K562 (cell line): Measurements from ENCODE around the gene CNIH1. TPM values are rescaled to one million over a fixed set of nuclear protein-coding genes. Genes with fewer than 3 reads are reported as not detected.

Experiments
- ATAC-seq: fragments of 200-7000 bp; cut with Tn5 transposase; 3 replicates; pipeline ENCODE4 v1.9.1; 2020; ENCODE audit warnings: moderate library complexity
- BruUV-seq: library from RNA; stranded (reverse); fragments of 400-500 nt; replicated peaks from 2 replicates; lab custom pipeline; 2021; lab: Mats Ljungman, UMichigan
- CTCF ChIA-PET: fragments of 300-600 bp; formaldehyde crosslinking; extraction: SDS; loops from one replicate; lab custom pipeline; 2021; ENCODE audit warnings: low intra/inter-chr PET ratio; lab: Yijun Ruan, JAX
- POLR2A ChIA-PET: fragments of 300-600, 350-650 bp; sonication (Branson Sonifier 250); formaldehyde crosslinking; extraction: SDS; loops from one replicate; lab custom pipeline; 2021; ENCODE audit warnings: antibody characterized with exemption, inconsistent platforms; lab: Yijun Ruan, JAX
- DNase-seq, 4 experiments: peaks; one replicate each; pipeline versions ENCODE4 v3.0.0 to v3.0.0-alpha.2; 2011 to 2018; ENCODE audit warnings: low spot score in 3 of 4, mixed read lengths in 3 of 4; ENCODE audit errors: extremely low read depth in 1 of 4
- FAIRE-seq: peaks from 2 replicates; lab custom pipeline; 2011; peaks lifted over from hg19 to GRCh38; lab: Jason Lieb, UNC
- H2AFZ ChIP-seq: 2 replicates; pipeline ENCODE4 v1.6.0; 2011; ENCODE audit warnings: low read depth, low read length, control low read depth, inconsistent platforms
- H3K27ac ChIP-seq: fragments of 200-600 bp; 3 replicates; pipeline ENCODE4 v1.8.0; 2011; ENCODE audit warnings: low read depth, mild to moderate bottlenecking, control low read depth, inconsistent platforms, low read length, moderate library complexity, mixed read lengths; ENCODE audit errors: extremely low read depth
- H3K27me3 ChIP-seq, 2 experiments: fragments of 300-600 bp in 1 of 2; 2 replicates in 1 of 2; 3 replicates in 1 of 2; pipeline versions ENCODE4 v1.6.0 to v1.8.0; 2011; ENCODE audit warnings: inconsistent platforms in 2 of 2, low read length in 2 of 2, mild to moderate bottlenecking in 1 of 2, mixed read lengths in 1 of 2, moderate library complexity in 1 of 2; ENCODE audit not compliant: control insufficient read depth in 2 of 2, insufficient read depth in 2 of 2
- H3K36me3 ChIP-seq: fragments of 300-600 bp; 3 replicates; pipeline ENCODE4 v1.8.0; 2011; ENCODE audit warnings: mild to moderate bottlenecking, low read length, inconsistent platforms; ENCODE audit not compliant: control insufficient read depth, insufficient read depth
- H3K4me1 ChIP-seq, 2 experiments: fragments of 200-600 bp in 1 of 2; replicated peaks in 1 of 2; 2 replicates in 1 of 2; 3 replicates in 1 of 2; pipeline versions ENCODE4 v1.5.1 to v1.8.0; 2011; ENCODE audit warnings: inconsistent platforms in 2 of 2, low read length in 2 of 2, mild to moderate bottlenecking in 1 of 2, mixed read lengths in 1 of 2, moderate library complexity in 1 of 2; ENCODE audit not compliant: control insufficient read depth in 2 of 2, insufficient read depth in 2 of 2
- H3K4me2 ChIP-seq: 2 replicates; pipeline ENCODE4 v1.6.1; 2011; ENCODE audit warnings: low read length, control low read depth, inconsistent platforms, mixed read lengths; ENCODE audit not compliant: insufficient read depth
- H3K4me3 ChIP-seq: fragments of 200-600 bp; sonication (generic), shearing (Covaris generic); 2 replicates; pipeline ENCODE4 v1.5.1; 2016; ENCODE audit warnings: control low read depth, inconsistent platforms
- H3K79me2 ChIP-seq: fragments of 200-600 bp; 3 replicates; pipeline ENCODE4 v1.8.0; 2011; ENCODE audit warnings: low read length, inconsistent platforms; ENCODE audit not compliant: control insufficient read depth, insufficient read depth
- H3K9ac ChIP-seq, 2 experiments: 2 replicates each; pipeline versions ENCODE4 v1.6.0 to v1.6.1; 2011; ENCODE audit warnings: low read depth in 2 of 2, low read length in 2 of 2, control low read depth in 1 of 2, inconsistent platforms in 1 of 2, mild to moderate bottlenecking in 1 of 2, mixed read lengths in 1 of 2; ENCODE audit not compliant: insufficient read depth in 1 of 2
- H3K9me1 ChIP-seq: one replicate; pipeline ENCODE4 v1.6.0; 2011; ENCODE audit warnings: inconsistent platforms, mild to moderate bottlenecking, low read length, moderate library complexity; ENCODE audit not compliant: control insufficient read depth, insufficient read depth
- H3K9me3 ChIP-seq: replicated peaks from 2 replicates; pipeline ENCODE4 v1.5.1; 2011; ENCODE audit warnings: low read depth, low read length, inconsistent platforms; ENCODE audit not compliant: control insufficient read depth, insufficient read depth
- H4K20me1 ChIP-seq: replicated peaks from 2 replicates; pipeline ENCODE4 v1.6.1; 2011; ENCODE audit warnings: low read length, inconsistent platforms, mixed read lengths; ENCODE audit not compliant: control insufficient read depth, insufficient read depth
- ATF2 ChIP-seq: sonication (generic); formaldehyde crosslinking; IDR thresholded peaks from 2 replicates; pipeline ENCODE4 v1.8.1; 2022; ENCODE audit warnings: missing genetic modification reagents
- CBFB ChIP-seq: sonication (generic); formaldehyde crosslinking; IDR thresholded peaks from 2 replicates; pipeline ENCODE4 v1.4.0; 2020; ENCODE audit warnings: mild to moderate bottlenecking, missing genetic modification reagents
- CEBPG ChIP-seq, 3 experiments: fragments of 200-800 bp in 1 of 3; sonication (Bioruptor generic) in 1 of 3; sonication (generic) in 1 of 3; formaldehyde crosslinking in 1 of 3; IDR thresholded peaks in 2 of 3; conservative IDR thresholded peaks in 1 of 3; 2 replicates each; pipeline versions ENCODE4 v1.6.1 to v1.8.0; 2016 to 2022; ENCODE audit warnings: missing compliant biosample characterization in 2 of 3, missing genetic modification characterization in 2 of 3, mild to moderate bottlenecking in 1 of 3, missing genetic modification reagents in 1 of 3
- CTBP1 ChIP-seq: fragments of 450-650 bp; IDR thresholded peaks from 2 replicates; pipeline ENCODE4 v1.6.1; 2016; ENCODE audit warnings: borderline replicate concordance
- FOS ChIP-seq: IDR thresholded peaks from 3 replicates; pipeline ENCODE4 v1.6.1; 2011; ENCODE audit not compliant: insufficient read length; ENCODE audit errors: extremely low read depth
- MYBL2 ChIP-seq, 2 experiments: fragments of 450-650 bp in 1 of 2; sonication (generic) in 1 of 2; formaldehyde crosslinking in 1 of 2; IDR thresholded peaks; 2 replicates each; pipeline versions ENCODE4 v1.6.1 to v1.8.1; 2017 to 2022; ENCODE audit warnings: borderline replicate concordance in 1 of 2, inconsistent platforms in 1 of 2, low read depth in 1 of 2, mild to moderate bottlenecking in 1 of 2, missing genetic modification reagents in 1 of 2, moderate library complexity in 1 of 2
- NFXL1 ChIP-seq: fragments of 450-650 bp; formaldehyde crosslinking; IDR thresholded peaks from 2 replicates; pipeline ENCODE4 v1.4.0; 2021; ENCODE audit warnings: mild to moderate bottlenecking
- TCF3 ChIP-seq: sonication (generic); formaldehyde crosslinking; IDR thresholded peaks from 2 replicates; pipeline ENCODE4 v1.4.0; 2020; ENCODE audit warnings: mild to moderate bottlenecking, missing genetic modification reagents
- U2AF1 ChIP-seq: fragments of 200-400 bp; formaldehyde crosslinking; optimal IDR thresholded peaks from 2 replicates; pipeline ENCODE3; 2017; ENCODE audit warnings: mild to moderate bottlenecking, low read depth, low read length, moderate library complexity
- ZNF146 ChIP-seq: IDR thresholded peaks from one replicate; pipeline ENCODE4 v1.6.1; 2018; ENCODE audit warnings: missing compliant biosample characterization; ENCODE audit not compliant: unreplicated experiment
- ZNF347 ChIP-seq: fragments of 450-650 bp; formaldehyde crosslinking; IDR thresholded peaks from 2 replicates; pipeline ENCODE4 v1.4.0; 2020; ENCODE audit warnings: low read depth, mild to moderate bottlenecking, moderate library complexity
- ZNF695 ChIP-seq: fragments of 450-650 bp; formaldehyde crosslinking; IDR thresholded peaks from 2 replicates; pipeline ENCODE4 v1.4.0; 2020; ENCODE audit warnings: mild to moderate bottlenecking, moderate library complexity
- WGBS: fragments of 100-300 bp; shearing (Covaris generic); methylation state at CpG from one replicate; pipeline ENCODE4 v1.1.6; 2016; ENCODE audit warnings: low coverage, mixed read lengths; ENCODE audit not compliant: insufficient coverage; ENCODE audit errors: missing lambda C conversion rate; 5-methylcytosine and 5-hydroxymethylcytosine counted together
- in situ Hi-C: fragments of 300-500 bp; cut with MboI; formaldehyde crosslinking; loops from 4 replicates; pipeline ENCODE4 v1.15.0; 2018; ENCODE audit warnings: inconsistent platforms, mixed read lengths
- intact Hi-C: fragments of 100-400 bp; cut with micrococcal nuclease; formaldehyde crosslinking; loops from 2 replicates; pipeline ENCODE4 v1.14.2; 2022
- polyA plus RNA-seq, 8 experiments: library from polyadenylated mRNA; depleted of rRNA in 4 of 8; stranded (reverse) in 5 of 8; unstranded in 3 of 8; fragments of >200 nt; fragmentation: Nextera tagmentation in 2 of 8; fragmentation: Illumina TruSeq in 1 of 8; extraction: Ambion mirVana in 2 of 8; extraction: Trizol in 1 of 8; gene quantifications; 2 replicates each; pipeline versions ENCODE4 v1.2.1 to v1.2.3, GENCODE V29; 2011 to 2014; ENCODE audit warnings: inconsistent platforms in 1 of 8, missing spikeins in 1 of 8
- total RNA-seq, 7 experiments: library from RNA; depleted of rRNA in 6 of 7; stranded (reverse); fragments of >200 nt in 6 of 7; fragmentation: Illumina TruSeq in 2 of 7; extraction: Trizol in 2 of 7; gene quantifications; 2 replicates each; pipeline versions ENCODE4 v1.2.1 to v1.2.3, GENCODE V29; 2011 to 2021; ENCODE audit warnings: low replicate concordance in 1 of 7
- TF ChIP-seq, protein P1 (sequence below): fragments of 250-450 bp; sonication (Bioruptor Pico); IDR thresholded peaks from 2 replicates; pipeline ENCODE4 v1.5.0; 2022; ENCODE audit warnings: mild to moderate bottlenecking
- TF ChIP-seq, protein P2 (sequence below): sonication (generic); formaldehyde crosslinking; IDR thresholded peaks from 2 replicates; pipeline ENCODE4 v1.8.1; 2023; ENCODE audit warnings: mild to moderate bottlenecking, missing genetic modification reagents, moderate library complexity

The CNIH1 gene
- total and polyA plus RNA-seq, 9 of the 15 experiments (the other 6 are each of a cell fraction or from before 2014, with no cell fraction given) = 13.9 to 283 (median 77.3) TPM

GRCh38 chr14:54396493-54397335 lies 44.5 kb downstream of the CNIH1 start, which contains the start of gene CDKN3:
CDKN3 (plus strand) TSS chr14:54397007; CDS start chr14:54397069, 62 bp downstream.
- Histone ChIP-seq H3K79me2 (peaks cover 13% of the 10 kb centered on the region), H3K9me3 (no peaks in the 10 kb centered on the region), H3K9ac (peak within 1 kb of the TSS; percentile 85 to 99), H3K27ac (peak within 1 kb of the TSS; percentile 86), H3K27me3 (peaks cover 0 to 7% of the 10 kb centered on the region in 2 experiments; a peak in 2 of 5 replicates), H3K4me3 (peak within 1 kb of the TSS; percentile 65), H4K20me1 (no peaks in the 10 kb centered on the region), H3K9me1 (no peaks in the 10 kb centered on the region), H3K36me3 (peaks cover 16% of the 10 kb centered on the region; the same call in 1 of the 3 replicates), H3K4me1 (peaks cover 15% of the 10 kb centered on the region in 2 experiments; a peak in 4 of 5 replicates), H2AFZ (peak within 1 kb of the TSS; percentile 85), H3K4me2 (peak within 1 kb of the TSS; percentile 87)
- intact Hi-C loops = loop anchor here (2.0 kb wide), 1 partner anchor 44 kb away; the partner anchor contains the start of gene CNIH1
- peak; percentile 98 for ATAC-seq
- ChIA-PET POLR2A (interaction anchor here (0.9 to 2.1 kb wide), 6 partner anchors 8 to 113 kb away, joined by 3 to 9 read pairs (median 5); partner anchors contain the start of gene CGRRF1), CTCF (no interaction called here)
- in situ Hi-C loops = no loop called here
- 12% methylated on average over 45 of the region's 76 CpGs for WGBS
- no TSS peak for BruUV-seq
- peak; percentile 91 to 97 (median 94) for DNase-seq
- peak; percentile 96 for FAIRE-seq
- TF ChIP-seq CBFB = no peak
- TF ChIP-seq CTBP1 = no peak
- no peak for TF ChIP-seq ZNF695 (CRISPR knock-in tag)
- TF ChIP-seq ATF2 (CRISPR knock-in tag) = no peak
- no peak for TF ChIP-seq ZNF347 (CRISPR knock-in tag)
- TF ChIP-seq, protein P1, sequence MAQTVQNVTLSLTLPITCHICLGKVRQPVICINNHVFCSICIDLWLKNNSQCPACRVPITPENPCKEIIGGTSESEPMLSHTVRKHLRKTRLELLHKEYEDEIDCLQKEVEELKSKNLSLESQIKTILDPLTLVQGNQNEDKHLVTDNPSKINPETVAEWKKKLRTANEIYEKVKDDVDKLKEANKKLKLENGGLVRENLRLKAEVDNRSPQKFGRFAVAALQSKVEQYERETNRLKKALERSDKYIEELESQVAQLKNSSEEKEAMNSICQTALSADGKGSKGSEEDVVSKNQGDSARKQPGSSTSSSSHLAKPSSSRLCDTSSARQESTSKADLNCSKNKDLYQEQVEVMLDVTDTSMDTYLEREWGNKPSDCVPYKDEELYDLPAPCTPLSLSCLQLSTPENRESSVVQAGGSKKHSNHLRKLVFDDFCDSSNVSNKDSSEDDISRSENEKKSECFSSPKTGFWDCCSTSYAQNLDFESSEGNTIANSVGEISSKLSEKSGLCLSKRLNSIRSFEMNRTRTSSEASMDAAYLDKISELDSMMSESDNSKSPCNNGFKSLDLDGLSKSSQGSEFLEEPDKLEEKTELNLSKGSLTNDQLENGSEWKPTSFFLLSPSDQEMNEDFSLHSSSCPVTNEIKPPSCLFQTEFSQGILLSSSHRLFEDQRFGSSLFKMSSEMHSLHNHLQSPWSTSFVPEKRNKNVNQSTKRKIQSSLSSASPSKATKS = no peak
- TF ChIP-seq NFXL1 (CRISPR knock-in tag) = no peak
- TF ChIP-seq TCF3 (CRISPR knock-in tag) = no peak
- TF ChIP-seq, protein P2, sequence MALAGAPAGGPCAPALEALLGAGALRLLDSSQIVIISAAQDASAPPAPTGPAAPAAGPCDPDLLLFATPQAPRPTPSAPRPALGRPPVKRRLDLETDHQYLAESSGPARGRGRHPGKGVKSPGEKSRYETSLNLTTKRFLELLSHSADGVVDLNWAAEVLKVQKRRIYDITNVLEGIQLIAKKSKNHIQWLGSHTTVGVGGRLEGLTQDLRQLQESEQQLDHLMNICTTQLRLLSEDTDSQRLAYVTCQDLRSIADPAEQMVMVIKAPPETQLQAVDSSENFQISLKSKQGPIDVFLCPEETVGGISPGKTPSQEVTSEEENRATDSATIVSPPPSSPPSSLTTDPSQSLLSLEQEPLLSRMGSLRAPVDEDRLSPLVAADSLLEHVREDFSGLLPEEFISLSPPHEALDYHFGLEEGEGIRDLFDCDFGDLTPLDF (CRISPR knock-in tag) = peak; percentile 71; the same call in 1 of the 2 replicates
- TF ChIP-seq FOS = peak; percentile 91
- no peak for TF ChIP-seq CEBPG (CRISPR knock-in tag; IDR thresholded peaks at IDR 0.05)
- TF ChIP-seq CEBPG (tag; conservative IDR thresholded peaks at IDR 0.05 in 1 of 2, IDR thresholded peaks at IDR 0.05 in 1 of 2) = no peak
- no peak for TF ChIP-seq U2AF1
- TF ChIP-seq ZNF146 (CRISPR knock-in tag) = no peak
- TF ChIP-seq MYBL2 (IDR thresholded peaks at IDR 0.05; ENCODE audit: low read depth) = peak; percentile 97
- peak; percentile 87; the same call in 1 of the 2 replicates for TF ChIP-seq MYBL2 (CRISPR knock-in tag; IDR thresholded peaks at IDR 0.05; ENCODE audit: borderline replicate concordance)
